OCI-LY1 (cell line): ENCODE results near the gene FGF10.

Experiments used
- H2AFZ ChIP-seq: fragments of 200-600 bp; sonication (generic), shearing (Covaris generic); 2 replicates; pipeline ENCODE4 v1.6.0; 2014; ENCODE audit warnings: antibody characterized with exemption, mild to moderate bottlenecking, low read length
- H3F3A ChIP-seq: fragments of 200-600 bp; sonication (generic), shearing (Covaris generic); 2 replicates; pipeline ENCODE4 v1.6.0; 2014; ENCODE audit warnings: mild to moderate bottlenecking, antibody characterized with exemption, low read length, moderate library complexity; ENCODE audit not compliant: insufficient read depth
- H3K27ac ChIP-seq: fragments of 200-600 bp; sonication (generic); 2 replicates; pipeline ENCODE4 v1.5.1; 2014; ENCODE audit warnings: low read length, mixed run types, mild to moderate bottlenecking, low read depth; ENCODE audit not compliant: poor library complexity, severe bottlenecking
- H3K27me3 ChIP-seq: fragments of 200-600 bp; sonication (generic); 2 replicates; pipeline ENCODE4 v1.6.0; 2014; ENCODE audit warnings: antibody characterized with exemption, mild to moderate bottlenecking, low read length, moderate library complexity; ENCODE audit not compliant: insufficient read depth
- H3K36me3 ChIP-seq: fragments of 200-600 bp; sonication (generic); 2 replicates; pipeline ENCODE4 v1.6.1; 2014; ENCODE audit warnings: mild to moderate bottlenecking, antibody characterized with exemption, low read length, moderate library complexity, mixed read lengths; ENCODE audit not compliant: insufficient read depth
- H3K4me1 ChIP-seq: fragments of 200-600 bp; sonication (generic); 2 replicates; pipeline ENCODE4 v1.5.1; 2014; ENCODE audit warnings: mild to moderate bottlenecking, low read length, moderate library complexity; ENCODE audit not compliant: insufficient read depth, severe bottlenecking
- H3K4me2 ChIP-seq: fragments of 200-600 bp; sonication (generic), shearing (Covaris generic); 2 replicates; pipeline ENCODE4 v1.6.1; 2014; ENCODE audit warnings: low read length
- H3K4me3 ChIP-seq: fragments of 200-600 bp; sonication (generic); 2 replicates; pipeline ENCODE4 v1.5.1; 2014; ENCODE audit warnings: low read length, low read depth, mild to moderate bottlenecking, mixed read lengths; ENCODE audit not compliant: poor library complexity, severe bottlenecking
- H3K79me2 ChIP-seq: fragments of 200-600 bp; shearing (Covaris generic); 2 replicates; pipeline ENCODE4 v1.6.1; 2016; ENCODE audit warnings: mixed run types, low read length, mixed read lengths; ENCODE audit not compliant: insufficient read depth
- H3K9ac ChIP-seq: fragments of 200-600 bp; sonication (generic), shearing (Covaris generic); 2 replicates; pipeline ENCODE4 v1.6.1; 2014; ENCODE audit warnings: mild to moderate bottlenecking, low read length, mixed read lengths
- H3K9me2 ChIP-seq: fragments of 200-600 bp; sonication (generic), shearing (Covaris generic); 2 replicates; pipeline ENCODE4 v1.6.1; 2014; ENCODE audit warnings: low read depth, mild to moderate bottlenecking, low read length, mixed read lengths
- H3K9me3 ChIP-seq: fragments of 200-600 bp; shearing (Covaris generic); 2 replicates; pipeline ENCODE4 v1.6.1; 2014; ENCODE audit warnings: low read length, mixed read lengths
- H4K20me1 ChIP-seq: fragments of 200-600 bp; sonication (generic), shearing (Covaris generic); 2 replicates; pipeline ENCODE4 v1.6.0; 2016; ENCODE audit warnings: mild to moderate bottlenecking, low read length; ENCODE audit not compliant: insufficient read depth
- EZH2 ChIP-seq: fragments of 200-600 bp; sonication (generic), shearing (Covaris generic); IDR thresholded peaks from 2 replicates; pipeline ENCODE4 v1.8.0; 2017; ENCODE audit warnings: borderline replicate concordance, mixed run types, mild to moderate bottlenecking, antibody characterized with exemption, low read length, moderate library complexity, mixed read lengths
- TF ChIP-seq, protein P1 (sequence below): fragments of 200-600 bp; sonication (generic), shearing (Covaris generic); IDR thresholded peaks from 2 replicates; pipeline ENCODE4 v1.5.1; 2017; ENCODE audit warnings: mild to moderate bottlenecking, antibody characterized with exemption, low read length, moderate library complexity, mixed read lengths

The FGF10 gene

DNA sequence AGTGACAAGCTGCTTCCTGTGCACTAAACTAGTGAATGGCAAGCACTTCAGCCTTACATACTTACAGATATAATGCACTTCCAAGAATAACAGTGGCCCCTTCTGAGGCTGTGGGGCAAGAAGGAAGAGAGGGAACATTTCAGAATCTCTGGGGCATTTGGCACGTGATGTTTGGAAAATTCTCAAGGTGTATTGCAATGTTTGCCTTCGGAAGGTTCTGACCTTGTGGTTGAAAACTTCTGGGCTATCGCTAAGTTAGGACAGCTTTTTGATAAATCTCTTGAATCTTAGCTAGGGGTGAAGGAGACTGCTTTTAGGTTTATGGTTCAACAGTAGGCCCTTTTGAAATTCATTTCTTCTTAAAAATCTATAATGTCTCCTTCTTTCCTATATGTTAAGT is 7.1 kb upstream of the FGF10 start:
- H3K9me2 ChIP-seq = no peaks in the 10 kb centered on the region
- no peaks in the 10 kb centered on the region for H3K9me3 ChIP-seq
- H4K20me1 ChIP-seq = no peaks in the 10 kb centered on the region
- H3K4me2 ChIP-seq = no peak overlapping the region
- H3K27ac ChIP-seq = no peak overlapping the region
- H3F3A ChIP-seq = no peaks in the 10 kb centered on the region
- no peaks in the 10 kb centered on the region for H3K79me2 ChIP-seq
- no peaks in the 10 kb centered on the region for H3K4me1 ChIP-seq
- no peaks in the 10 kb centered on the region for H3K36me3 ChIP-seq
- H2AFZ ChIP-seq = no peak overlapping the region
- TF ChIP-seq EZH2 = no peak
- TF ChIP-seq, protein P1, sequence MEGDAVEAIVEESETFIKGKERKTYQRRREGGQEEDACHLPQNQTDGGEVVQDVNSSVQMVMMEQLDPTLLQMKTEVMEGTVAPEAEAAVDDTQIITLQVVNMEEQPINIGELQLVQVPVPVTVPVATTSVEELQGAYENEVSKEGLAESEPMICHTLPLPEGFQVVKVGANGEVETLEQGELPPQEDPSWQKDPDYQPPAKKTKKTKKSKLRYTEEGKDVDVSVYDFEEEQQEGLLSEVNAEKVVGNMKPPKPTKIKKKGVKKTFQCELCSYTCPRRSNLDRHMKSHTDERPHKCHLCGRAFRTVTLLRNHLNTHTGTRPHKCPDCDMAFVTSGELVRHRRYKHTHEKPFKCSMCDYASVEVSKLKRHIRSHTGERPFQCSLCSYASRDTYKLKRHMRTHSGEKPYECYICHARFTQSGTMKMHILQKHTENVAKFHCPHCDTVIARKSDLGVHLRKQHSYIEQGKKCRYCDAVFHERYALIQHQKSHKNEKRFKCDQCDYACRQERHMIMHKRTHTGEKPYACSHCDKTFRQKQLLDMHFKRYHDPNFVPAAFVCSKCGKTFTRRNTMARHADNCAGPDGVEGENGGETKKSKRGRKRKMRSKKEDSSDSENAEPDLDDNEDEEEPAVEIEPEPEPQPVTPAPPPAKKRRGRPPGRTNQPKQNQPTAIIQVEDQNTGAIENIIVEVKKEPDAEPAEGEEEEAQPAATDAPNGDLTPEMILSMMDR = no peak
- H3K27me3 ChIP-seq = no peaks in the 10 kb centered on the region
- H3K4me3 ChIP-seq = no peak overlapping the region
- H3K9ac ChIP-seq = no peak overlapping the region

GRCh38 chr5:44390351-44390750 is 1.1 kb upstream of the FGF10 start:
- no peaks in the 10 kb centered on the region for H3K4me1 ChIP-seq
- H3K27me3 ChIP-seq = no peaks in the 10 kb centered on the region
- H2AFZ ChIP-seq = no peak overlapping the region
- no peak overlapping the region for H3K9ac ChIP-seq
- no peaks in the 10 kb centered on the region for H3K9me2 ChIP-seq
- H3K4me2 ChIP-seq = no peak overlapping the region
- no peak overlapping the region for H3K4me3 ChIP-seq
- no peaks in the 10 kb centered on the region for H3K79me2 ChIP-seq
- H3F3A ChIP-seq = no peaks in the 10 kb centered on the region
- no peak overlapping the region for H3K27ac ChIP-seq
- no peaks in the 10 kb centered on the region for H4K20me1 ChIP-seq
- H3K36me3 ChIP-seq = no peaks in the 10 kb centered on the region
- H3K9me3 ChIP-seq = no peaks in the 10 kb centered on the region
- no peak for TF ChIP-seq EZH2
- TF ChIP-seq, protein P1 = no peak

DNA sequence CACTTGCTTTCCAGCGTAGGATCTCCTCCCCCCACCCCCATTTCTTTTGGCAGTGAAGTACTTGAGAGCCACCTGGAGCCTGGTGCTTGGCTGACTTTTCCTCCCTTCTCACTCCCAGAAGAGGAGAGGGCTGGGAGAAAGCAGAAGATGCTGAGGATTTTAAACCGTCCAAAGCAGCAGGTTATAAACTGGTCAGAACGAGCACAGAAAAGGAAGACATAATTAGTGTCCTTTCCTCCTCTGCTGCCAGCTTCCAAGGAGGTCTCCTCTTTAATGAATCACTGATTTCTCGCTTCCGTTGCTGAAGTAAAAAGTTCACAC is 563 bp upstream of the FGF10 start:
- H3K27me3 ChIP-seq = no peaks in the 10 kb centered on the region
- H3K4me1 ChIP-seq = no peaks in the 10 kb centered on the region
- H3K4me2 ChIP-seq = no peak overlapping the region
- H4K20me1 ChIP-seq = no peaks in the 10 kb centered on the region
- H2AFZ ChIP-seq = no peak overlapping the region
- H3K9me3 ChIP-seq = no peaks in the 10 kb centered on the region
- no peaks in the 10 kb centered on the region for H3K79me2 ChIP-seq
- TF ChIP-seq, protein P1 = no peak
- TF ChIP-seq EZH2 = no peak
- no peak overlapping the region for H3K9ac ChIP-seq
- no peaks in the 10 kb centered on the region for H3F3A ChIP-seq
- no peaks in the 10 kb centered on the region for H3K9me2 ChIP-seq
- no peak overlapping the region for H3K4me3 ChIP-seq
- no peaks in the 10 kb centered on the region for H3K36me3 ChIP-seq
- H3K27ac ChIP-seq = no peak overlapping the region
